ENCODE measurements around the gene ROBO2. TPM values are rescaled to one million over a fixed set of nuclear protein-coding genes. Genes with fewer than 3 reads are reported as not detected.
A peak's percentile ranks its signal among the peaks of the same experiment; 100 is the strongest.

ROBO2 gene, protein sequence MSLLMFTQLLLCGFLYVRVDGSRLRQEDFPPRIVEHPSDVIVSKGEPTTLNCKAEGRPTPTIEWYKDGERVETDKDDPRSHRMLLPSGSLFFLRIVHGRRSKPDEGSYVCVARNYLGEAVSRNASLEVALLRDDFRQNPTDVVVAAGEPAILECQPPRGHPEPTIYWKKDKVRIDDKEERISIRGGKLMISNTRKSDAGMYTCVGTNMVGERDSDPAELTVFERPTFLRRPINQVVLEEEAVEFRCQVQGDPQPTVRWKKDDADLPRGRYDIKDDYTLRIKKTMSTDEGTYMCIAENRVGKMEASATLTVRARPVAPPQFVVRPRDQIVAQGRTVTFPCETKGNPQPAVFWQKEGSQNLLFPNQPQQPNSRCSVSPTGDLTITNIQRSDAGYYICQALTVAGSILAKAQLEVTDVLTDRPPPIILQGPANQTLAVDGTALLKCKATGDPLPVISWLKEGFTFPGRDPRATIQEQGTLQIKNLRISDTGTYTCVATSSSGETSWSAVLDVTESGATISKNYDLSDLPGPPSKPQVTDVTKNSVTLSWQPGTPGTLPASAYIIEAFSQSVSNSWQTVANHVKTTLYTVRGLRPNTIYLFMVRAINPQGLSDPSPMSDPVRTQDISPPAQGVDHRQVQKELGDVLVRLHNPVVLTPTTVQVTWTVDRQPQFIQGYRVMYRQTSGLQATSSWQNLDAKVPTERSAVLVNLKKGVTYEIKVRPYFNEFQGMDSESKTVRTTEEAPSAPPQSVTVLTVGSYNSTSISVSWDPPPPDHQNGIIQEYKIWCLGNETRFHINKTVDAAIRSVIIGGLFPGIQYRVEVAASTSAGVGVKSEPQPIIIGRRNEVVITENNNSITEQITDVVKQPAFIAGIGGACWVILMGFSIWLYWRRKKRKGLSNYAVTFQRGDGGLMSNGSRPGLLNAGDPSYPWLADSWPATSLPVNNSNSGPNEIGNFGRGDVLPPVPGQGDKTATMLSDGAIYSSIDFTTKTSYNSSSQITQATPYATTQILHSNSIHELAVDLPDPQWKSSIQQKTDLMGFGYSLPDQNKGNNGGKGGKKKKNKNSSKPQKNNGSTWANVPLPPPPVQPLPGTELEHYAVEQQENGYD (N-terminal part only)
- 0.02 TPM in 1 of 2 replicates, not detected in the other for polyA plus RNA-seq (2012; rRNA removed)
- 0.06 and 0.12 TPM in 2 replicates for polyA plus RNA-seq (2012; cell fraction: cytosol; rRNA removed)
- 0.19 and 0.23 TPM in 2 replicates for polyA plus RNA-seq (2012; cell fraction: nucleus; rRNA removed)

DNA sequence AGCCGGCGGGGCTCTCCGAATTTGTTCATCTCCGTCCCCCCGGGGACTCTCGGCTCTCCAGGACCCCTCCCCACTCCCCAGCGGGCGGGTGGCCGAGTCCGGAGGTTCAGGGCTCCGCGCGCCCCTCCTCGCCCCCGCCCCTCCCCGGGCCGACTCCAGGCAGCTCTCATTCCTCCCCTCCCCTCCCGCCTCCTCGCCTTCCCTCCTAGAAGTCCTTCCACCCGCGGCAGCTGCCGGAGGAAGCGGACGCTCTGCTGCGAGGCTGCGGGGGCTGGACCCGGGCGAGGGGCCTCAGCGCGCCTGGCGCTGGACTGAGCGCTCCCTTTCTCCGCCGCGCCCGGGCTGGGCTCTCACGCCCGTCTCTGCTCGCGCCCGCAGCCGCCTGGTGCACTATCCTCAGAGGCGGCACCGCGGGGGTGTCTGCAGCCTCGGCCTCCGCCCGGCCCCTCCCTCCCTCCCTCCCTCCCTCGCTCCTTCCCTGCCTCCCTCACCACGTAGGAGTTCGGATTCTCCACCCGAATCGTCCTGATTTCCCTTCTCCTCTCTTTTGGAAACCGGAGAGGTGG lies at the start of gene ROBO2:
TSS of gene ROBO2 (plus strand) at position 494 of the 566 bp plus-strand sequence. CDS start 687 bp downstream, outside the sequence.
- Histone ChIP-seq H2AFZ (ENCODE audit: low read depth) (peak within 1 kb of the TSS; percentile 56), H3K9me2 (no peaks in the 10 kb centered on the region)
- CTCF ChIA-PET, result interaction anchor here (1.1 to 5.0 kb wide), 12 partner anchors 13 to 1613 kb away, joined by 3 to 95 read pairs (median 7); no protein-coding TSS in a partner anchor

DNA sequence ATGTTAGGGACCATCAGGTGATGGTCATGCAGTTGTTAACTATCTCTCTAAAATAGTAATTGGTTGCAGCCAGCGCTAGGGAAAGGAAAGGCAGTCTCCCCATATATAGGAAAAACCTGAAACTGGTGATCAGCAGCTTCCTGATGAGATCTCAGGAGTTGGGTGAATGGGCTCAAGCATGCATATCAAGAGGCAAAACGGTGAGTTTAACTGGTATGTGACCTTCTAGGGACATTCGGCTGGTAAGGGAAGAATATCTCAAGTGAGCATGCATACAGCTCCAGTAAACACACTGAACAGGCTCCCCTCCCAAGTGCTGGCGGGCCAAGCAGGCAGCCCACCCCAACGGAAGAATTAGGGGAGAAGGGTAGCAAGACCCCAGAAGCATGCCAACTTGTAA lies 49.3 kb upstream of the ROBO2 start:
- TF ChIP-seq TAF1 (IDR thresholded peaks at IDR 0.05; ENCODE audit: borderline replicate concordance, low read depth, low read length) (no peak), NFIC (IDR thresholded peaks at IDR 0.05; ENCODE audit: borderline replicate concordance) (no peak), RFX5 (IDR thresholded peaks at IDR 0.05; ENCODE audit: low read length) (no peak), GATA2 (CRISPR knock-in tag; IDR thresholded peaks at IDR 0.05) (no peak), RAD21 (IDR thresholded peaks at IDR 0.05; ENCODE audit: low read length) (no peak), POLR2AphosphoS5 (IDR thresholded peaks at IDR 0.05; ENCODE audit: low read depth, low read length) (no peak), MXI1 (IDR thresholded peaks at IDR 0.05; ENCODE audit: low read depth, low read length) (no peak), NRF1 (IDR thresholded peaks at IDR 0.05; ENCODE audit: low read depth, low read length) (no peak)
- TF ChIP-seq, protein P1, sequence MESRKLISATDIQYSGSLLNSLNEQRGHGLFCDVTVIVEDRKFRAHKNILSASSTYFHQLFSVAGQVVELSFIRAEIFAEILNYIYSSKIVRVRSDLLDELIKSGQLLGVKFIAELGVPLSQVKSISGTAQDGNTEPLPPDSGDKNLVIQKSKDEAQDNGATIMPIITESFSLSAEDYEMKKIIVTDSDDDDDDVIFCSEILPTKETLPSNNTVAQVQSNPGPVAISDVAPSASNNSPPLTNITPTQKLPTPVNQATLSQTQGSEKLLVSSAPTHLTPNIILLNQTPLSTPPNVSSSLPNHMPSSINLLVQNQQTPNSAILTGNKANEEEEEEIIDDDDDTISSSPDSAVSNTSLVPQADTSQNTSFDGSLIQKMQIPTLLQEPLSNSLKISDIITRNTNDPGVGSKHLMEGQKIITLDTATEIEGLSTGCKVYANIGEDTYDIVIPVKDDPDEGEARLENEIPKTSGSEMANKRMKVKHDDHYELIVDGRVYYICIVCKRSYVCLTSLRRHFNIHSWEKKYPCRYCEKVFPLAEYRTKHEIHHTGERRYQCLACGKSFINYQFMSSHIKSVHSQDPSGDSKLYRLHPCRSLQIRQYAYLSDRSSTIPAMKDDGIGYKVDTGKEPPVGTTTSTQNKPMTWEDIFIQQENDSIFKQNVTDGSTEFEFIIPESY (IDR thresholded peaks at IDR 0.05; ENCODE audit: borderline replicate concordance, low read depth), result no peak
- 48% methylated on average over 5 of the region's 5 CpGs for WGBS (ENCODE audit: low lambda C conversion rate)
- H3K9me3 ChIP-seq, result no peaks in the 10 kb centered on the region
- H3K4me1 ChIP-seq (ENCODE audit: control insufficient read depth in 1 of 2, insufficient read depth in 2 of 2, low read depth in 1 of 2, low read length in 1 of 2), result no peaks in the 10 kb centered on the region; a peak in 1 of 4 replicates
- ChIA-PET POLR2A (no interaction called here), CTCF (no interaction called here)
- H3F3A ChIP-seq (replicated peaks; ENCODE audit: insufficient read depth), result no peaks in the 10 kb centered on the region
- H3K27ac ChIP-seq (ENCODE audit: low read depth in 2 of 2, low read length in 1 of 2), result no peak overlapping the region
- H3K4me3 ChIP-seq (ENCODE audit: low read depth in 2 of 2, low read length in 1 of 2), result no peak overlapping the region
- H3K9ac ChIP-seq, result no peak overlapping the region
- no peak overlapping the region for H2AFZ ChIP-seq (ENCODE audit: low read depth)
- DNase-seq, result no peak
- H3K79me2 ChIP-seq (ENCODE audit: insufficient read depth), result no peaks in the 10 kb centered on the region
- H4K20me1 ChIP-seq (ENCODE audit: insufficient read depth), result no peaks in the 10 kb centered on the region
- H3K27me3 ChIP-seq (ENCODE audit: insufficient read depth), result no peaks in the 10 kb centered on the region
- 0 out of 2 replicates have a peak, but pooled peaks cover 4% of the 10 kb centered on the region for H3K9me2 ChIP-seq
- H3K36me3 ChIP-seq (replicated peaks in 1 of 2; ENCODE audit: control insufficient read depth in 1 of 2, insufficient read depth in 2 of 2, low read length in 1 of 2), result no peaks in the 10 kb centered on the region
- no peak overlapping the region for H3K4me2 ChIP-seq

More for the DNA sequence above, at the start of gene ROBO2:
- Histone ChIP-seq H3K36me3 (replicated peaks in 1 of 2; ENCODE audit: control insufficient read depth in 1 of 2, insufficient read depth in 2 of 2, low read length in 1 of 2) (no peaks in the 10 kb centered on the region), H3K4me1 (ENCODE audit: control insufficient read depth in 1 of 2, insufficient read depth in 2 of 2, low read depth in 1 of 2, low read length in 1 of 2) (peaks cover 0 to 2% of the 10 kb centered on the region in 2 experiments; a peak in 2 of 4 replicates), H3K4me3 (ENCODE audit: low read depth in 2 of 2, low read length in 1 of 2) (peak within 1 kb of the TSS; percentile 48 to 53), H3K9me3 (no peaks in the 10 kb centered on the region), H3F3A (replicated peaks; ENCODE audit: insufficient read depth) (no peaks in the 10 kb centered on the region), H4K20me1 (ENCODE audit: insufficient read depth) (no peaks in the 10 kb centered on the region), H3K27ac (ENCODE audit: low read depth in 2 of 2, low read length in 1 of 2) (peak within 1 kb of the TSS in 1 of 2 experiments; percentile 71; a peak in 2 of 4 replicates), H3K27me3 (ENCODE audit: insufficient read depth) (peaks cover 27% of the 10 kb centered on the region), H3K79me2 (ENCODE audit: insufficient read depth) (no peaks in the 10 kb centered on the region), H3K4me2 (peak within 1 kb of the TSS; percentile 73), H3K9ac (no peak within 1 kb of the TSS)
- POLR2A ChIA-PET, result interaction anchor here (1.0 kb wide), 1 partner anchor 11 kb away, joined by 4 read pairs; no protein-coding TSS in a partner anchor
- peak; percentile 4; the same call in 1 of the 2 replicates for TF ChIP-seq RAD21 (IDR thresholded peaks at IDR 0.05; ENCODE audit: low read length)
- TF ChIP-seq TEAD4 (IDR thresholded peaks at IDR 0.05; ENCODE audit: borderline replicate concordance, insufficient read depth), result no peak
- 2% methylated on average over 13 of the region's 54 CpGs for WGBS (ENCODE audit: low lambda C conversion rate)
- peak; percentile 81 for DNase-seq

Measured in SK-N-SH (cell line).